Lower lobe of right lung (tissue), 2 donors: ENCODE results near the gene VENTX. TPM values are rescaled to one million over a fixed set of nuclear protein-coding genes. Genes with fewer than 3 reads are reported as not detected.

Experiments used
- ATAC-seq, 2 donors: fragments of 200-7000 bp; cut with Tn5 transposase; one replicate each; pipeline ENCODE4 v1.9.1; 2020 to 2022; ENCODE audit warnings: mild to moderate bottlenecking in 2 of 2, moderate library complexity in 2 of 2
- DNase-seq: peaks from one replicate; pipeline ENCODE4 v3.0.0-alpha.2; 2020
- H3K27ac ChIP-seq: fragments of 200-600 bp; one replicate; pipeline ENCODE4 v1.8.0; 2022
- H3K27me3 ChIP-seq: fragments of 200-600 bp; one replicate; pipeline ENCODE4 v1.8.0; 2022; ENCODE audit warnings: low read depth
- H3K36me3 ChIP-seq: fragments of 200-600 bp; one replicate; pipeline ENCODE4 v1.8.0; 2022; ENCODE audit warnings: mild to moderate bottlenecking
- H3K4me1 ChIP-seq: fragments of 200-600 bp; one replicate; pipeline ENCODE4 v1.8.0; 2022
- H3K4me3 ChIP-seq: fragments of 200-600 bp; one replicate; pipeline ENCODE4 v1.8.0; 2022; ENCODE audit warnings: mild to moderate bottlenecking
- H3K9me3 ChIP-seq: fragments of 200-600 bp; one replicate; pipeline ENCODE4 v1.8.0; 2022
- CTCF ChIP-seq: fragments of 200-600 bp; IDR thresholded peaks from one replicate; pipeline ENCODE4 v1.8.0; 2022; ENCODE audit warnings: antibody characterized with exemption, mild to moderate bottlenecking
- intact Hi-C: fragments of 100-400 bp; cut with DNase I; formaldehyde crosslinking; loops from one replicate; pipeline ENCODE4 v1.11.0; 2022
- total RNA-seq: library from RNA; stranded (reverse); fragmentation: NEBNext Ultra II Directional; extraction: Animal tissue kit (Norgen Biotek cat#: 25700); gene quantifications from one replicate; pipeline ENCODE4 v1.2.1, GENCODE V29; 2021
- donor health status: DM: no; HTN: yes; CAD: no; lungs with severe emphysema.

VENTX gene
- total RNA-seq, 1 donor from 2014 or later = 4.5 TPM

GRCh38 chr10:133236401-133237240 is 1.0 kb upstream of the VENTX start:
- peaks cover 82% of the 10 kb centered on the region for H3K27me3 ChIP-seq
- TF ChIP-seq CTCF = no peak
- H3K27ac ChIP-seq = peak overlapping the region; percentile 9
- H3K4me3 ChIP-seq = peak overlapping the region; percentile 45
- H3K36me3 ChIP-seq = no peaks in the 10 kb centered on the region
- peaks cover 28% of the 10 kb centered on the region for H3K4me1 ChIP-seq
- H3K9me3 ChIP-seq = no peaks in the 10 kb centered on the region
- intact Hi-C loops = no loop called here
- ATAC-seq (peak; percentile 34 to 47), DNase-seq (no peak)

- peak overlapping the region; percentile 45 for H3K4me3 ChIP-seq
- peak in 1 of 2 donors; percentile 13 for ATAC-seq
- intact Hi-C loops = no loop called here
- no peak for DNase-seq
- H3K27me3 ChIP-seq = peaks cover 82% of the 10 kb centered on the region
- H3K36me3 ChIP-seq = no peaks in the 10 kb centered on the region
- H3K4me1 ChIP-seq = peaks cover 32% of the 10 kb centered on the region
- no peak overlapping the region for H3K27ac ChIP-seq
- no peak for TF ChIP-seq CTCF
- H3K9me3 ChIP-seq = no peaks in the 10 kb centered on the region
Observed at GRCh38 chr10:133237241-133237587, 441 bp upstream of the VENTX start.

- intact Hi-C loops = no loop called here
- TF ChIP-seq CTCF = no peak
- no peak for DNase-seq
Observed at GRCh38 chr10:133238466-133238804, 780 bp downstream of the VENTX start.

GRCh38 chr10:133239990-133240389 is 2.3 kb downstream of the VENTX start:
- no peak for DNase-seq
- peaks cover 86% of the 10 kb centered on the region for H3K27me3 ChIP-seq
- no peak for ATAC-seq

More at GRCh38 chr10:133238466-133238804, 780 bp downstream of the VENTX start:
- H3K4me1 ChIP-seq = peaks cover 32% of the 10 kb centered on the region
- no peak overlapping the region for H3K4me3 ChIP-seq
- H3K36me3 ChIP-seq = no peaks in the 10 kb centered on the region
- ATAC-seq = no peak
- H3K27me3 ChIP-seq = peaks cover 85% of the 10 kb centered on the region
- no peak overlapping the region for H3K27ac ChIP-seq
- no peaks in the 10 kb centered on the region for H3K9me3 ChIP-seq

GRCh38 chr10:133241501-133242205 is 4.0 kb downstream of the VENTX start:
- Histone ChIP-seq H3K27me3 (peaks cover 80% of the 10 kb centered on the region), H3K27ac (no peak overlapping the region), H3K4me1 (peaks cover 23% of the 10 kb centered on the region), H3K4me3 (peak overlapping the region; percentile 41), H3K36me3 (no peaks in the 10 kb centered on the region), H3K9me3 (no peaks in the 10 kb centered on the region)
- DNase-seq = no peak
- no peak for ATAC-seq
- TF ChIP-seq CTCF = no peak
- intact Hi-C loops = no loop called here

More at GRCh38 chr10:133239990-133240389, 2.3 kb downstream of the VENTX start:
- Histone ChIP-seq H3K4me3 (no peak overlapping the region), H3K36me3 (no peaks in the 10 kb centered on the region), H3K27ac (no peak overlapping the region), H3K9me3 (no peaks in the 10 kb centered on the region), H3K4me1 (peaks cover 32% of the 10 kb centered on the region)
- intact Hi-C loops = no loop called here
- no peak for TF ChIP-seq CTCF
